ENCODE measurements around the gene CEP83. TPM values are rescaled to one million over a fixed set of nuclear protein-coding genes. Genes with fewer than 3 reads are reported as not detected.

Gene CEP83
- total RNA-seq, 1 donor from 2014 or later = 13.4 TPM

DNA sequence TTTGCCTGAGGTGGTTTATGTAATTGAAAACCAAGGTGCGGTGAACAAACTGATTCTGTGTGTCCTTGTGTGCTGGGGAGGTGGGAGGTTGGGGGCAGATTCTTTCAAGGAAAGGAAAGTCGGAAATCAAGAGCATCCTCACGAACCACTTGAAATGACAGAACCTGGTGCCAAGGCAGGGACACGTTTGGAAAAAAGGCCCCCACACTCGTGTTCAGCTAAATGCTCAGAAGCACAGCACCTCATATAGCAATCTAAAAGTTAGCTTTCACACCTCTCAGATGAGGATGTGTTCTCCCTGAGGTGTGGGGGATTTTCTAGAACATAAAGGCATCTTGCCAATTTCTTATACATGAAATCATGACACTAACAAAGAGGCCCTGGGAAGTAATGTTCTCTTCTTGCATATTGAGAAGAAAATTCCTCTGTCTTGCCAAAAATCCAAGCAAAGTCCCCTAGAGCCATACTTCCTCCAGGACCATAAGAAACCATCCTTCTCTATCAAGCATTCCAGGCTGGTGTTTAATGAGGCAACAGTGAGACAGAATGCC is 191.7 kb downstream of the CEP83 start:
- Mint-ChIP-seq H3K4me3 (ENCODE audit: unreplicated experiment) (no peak overlapping the region), H3K36me3 (ENCODE audit: unreplicated experiment) (peaks cover 1% of the 10 kb centered on the region), H3K4me1 (ENCODE audit: low read depth, unreplicated experiment) (no peaks in the 10 kb centered on the region)

GRCh38 chr12:94267537-94267872 is 192.2 kb downstream of the CEP83 start:
- TF ChIP-seq, protein P1, sequence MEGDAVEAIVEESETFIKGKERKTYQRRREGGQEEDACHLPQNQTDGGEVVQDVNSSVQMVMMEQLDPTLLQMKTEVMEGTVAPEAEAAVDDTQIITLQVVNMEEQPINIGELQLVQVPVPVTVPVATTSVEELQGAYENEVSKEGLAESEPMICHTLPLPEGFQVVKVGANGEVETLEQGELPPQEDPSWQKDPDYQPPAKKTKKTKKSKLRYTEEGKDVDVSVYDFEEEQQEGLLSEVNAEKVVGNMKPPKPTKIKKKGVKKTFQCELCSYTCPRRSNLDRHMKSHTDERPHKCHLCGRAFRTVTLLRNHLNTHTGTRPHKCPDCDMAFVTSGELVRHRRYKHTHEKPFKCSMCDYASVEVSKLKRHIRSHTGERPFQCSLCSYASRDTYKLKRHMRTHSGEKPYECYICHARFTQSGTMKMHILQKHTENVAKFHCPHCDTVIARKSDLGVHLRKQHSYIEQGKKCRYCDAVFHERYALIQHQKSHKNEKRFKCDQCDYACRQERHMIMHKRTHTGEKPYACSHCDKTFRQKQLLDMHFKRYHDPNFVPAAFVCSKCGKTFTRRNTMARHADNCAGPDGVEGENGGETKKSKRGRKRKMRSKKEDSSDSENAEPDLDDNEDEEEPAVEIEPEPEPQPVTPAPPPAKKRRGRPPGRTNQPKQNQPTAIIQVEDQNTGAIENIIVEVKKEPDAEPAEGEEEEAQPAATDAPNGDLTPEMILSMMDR (IDR thresholded peaks at IDR 0.05; ENCODE audit: partially characterized antibody, unreplicated experiment) = no peak
- Mint-ChIP-seq H3K4me1 (ENCODE audit: low read depth, unreplicated experiment) (no peaks in the 10 kb centered on the region), H3K27ac (ENCODE audit: unreplicated experiment) (no peak overlapping the region), H3K27me3 (ENCODE audit: unreplicated experiment) (no peaks in the 10 kb centered on the region), H3K4me3 (ENCODE audit: unreplicated experiment) (no peak overlapping the region), H3K9me3 (ENCODE audit: unreplicated experiment) (no peaks in the 10 kb centered on the region), H3K36me3 (ENCODE audit: unreplicated experiment) (no peaks in the 10 kb centered on the region)
- DNase-seq = no peak

More for the DNA sequence above, 191.7 kb downstream of the CEP83 start:
- H3K9me3 Mint-ChIP-seq (ENCODE audit: unreplicated experiment) = no peaks in the 10 kb centered on the region
- no peak overlapping the region for H3K27ac Mint-ChIP-seq (ENCODE audit: unreplicated experiment)
- DNase-seq = no peak
- no peaks in the 10 kb centered on the region for H3K27me3 Mint-ChIP-seq (ENCODE audit: unreplicated experiment)
- TF ChIP-seq, protein P1 (IDR thresholded peaks at IDR 0.05; ENCODE audit: partially characterized antibody, unreplicated experiment) = no peak

- Mint-ChIP-seq H3K27me3 (ENCODE audit: unreplicated experiment) (no peaks in the 10 kb centered on the region), H3K36me3 (ENCODE audit: unreplicated experiment) (no peaks in the 10 kb centered on the region), H3K4me3 (ENCODE audit: unreplicated experiment) (no peak overlapping the region), H3K4me1 (ENCODE audit: low read depth, unreplicated experiment) (no peaks in the 10 kb centered on the region), H3K9me3 (ENCODE audit: unreplicated experiment) (no peaks in the 10 kb centered on the region), H3K27ac (ENCODE audit: unreplicated experiment) (no peak overlapping the region)
- DNase-seq = no peak
- TF ChIP-seq, protein P1 (IDR thresholded peaks at IDR 0.05; ENCODE audit: partially characterized antibody, unreplicated experiment) = no peak
Measured at GRCh38 chr12:94266796-94267536, 192.7 kb downstream of the CEP83 start.

DNA sequence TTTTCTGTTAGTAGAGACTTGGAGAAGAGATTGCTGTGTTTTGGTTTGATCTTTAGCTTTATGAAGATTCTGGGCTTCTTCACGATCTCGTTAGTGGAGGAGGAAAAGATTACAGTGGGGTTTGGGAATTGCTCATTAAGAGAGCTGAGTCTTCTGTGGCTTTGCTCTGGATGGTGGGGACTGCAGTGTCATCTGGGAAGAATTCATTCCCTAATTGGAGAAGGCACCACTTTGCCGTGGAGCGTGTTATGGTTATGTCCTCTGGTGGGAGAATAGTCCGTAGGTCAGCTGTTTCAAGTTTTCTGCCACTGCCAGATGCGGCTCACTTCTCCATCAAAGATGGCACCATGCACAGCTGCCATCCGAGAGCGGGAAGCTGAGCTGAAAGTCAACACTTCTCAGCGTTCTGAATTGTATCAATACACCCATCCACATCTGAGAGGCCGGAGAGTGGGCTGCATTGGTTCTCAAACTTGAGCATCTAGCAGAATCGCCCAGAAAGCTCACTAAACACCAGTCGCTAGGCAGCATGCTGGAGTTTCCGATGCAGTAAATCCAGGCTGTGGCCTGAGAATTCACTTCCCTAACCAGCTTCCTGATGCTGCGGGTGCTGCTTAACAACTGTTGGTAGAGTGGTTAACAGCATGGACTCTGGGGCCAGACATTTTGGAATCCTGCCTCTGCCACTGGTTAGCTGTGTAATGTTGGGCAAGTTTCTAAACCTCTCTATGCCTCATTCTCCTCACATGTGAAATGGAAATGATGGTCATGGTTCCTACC is 193.5 kb downstream of the CEP83 start:
- Mint-ChIP-seq H3K4me1 (ENCODE audit: low read depth, unreplicated experiment) (no peaks in the 10 kb centered on the region), H3K27ac (ENCODE audit: unreplicated experiment) (no peak overlapping the region), H3K9me3 (ENCODE audit: unreplicated experiment) (no peaks in the 10 kb centered on the region), H3K36me3 (ENCODE audit: unreplicated experiment) (no peaks in the 10 kb centered on the region), H3K27me3 (ENCODE audit: unreplicated experiment) (no peaks in the 10 kb centered on the region), H3K4me3 (ENCODE audit: unreplicated experiment) (no peak overlapping the region)
- no peak for DNase-seq
- TF ChIP-seq, protein P1 (IDR thresholded peaks at IDR 0.05; ENCODE audit: partially characterized antibody, unreplicated experiment) = no peak

DNA sequence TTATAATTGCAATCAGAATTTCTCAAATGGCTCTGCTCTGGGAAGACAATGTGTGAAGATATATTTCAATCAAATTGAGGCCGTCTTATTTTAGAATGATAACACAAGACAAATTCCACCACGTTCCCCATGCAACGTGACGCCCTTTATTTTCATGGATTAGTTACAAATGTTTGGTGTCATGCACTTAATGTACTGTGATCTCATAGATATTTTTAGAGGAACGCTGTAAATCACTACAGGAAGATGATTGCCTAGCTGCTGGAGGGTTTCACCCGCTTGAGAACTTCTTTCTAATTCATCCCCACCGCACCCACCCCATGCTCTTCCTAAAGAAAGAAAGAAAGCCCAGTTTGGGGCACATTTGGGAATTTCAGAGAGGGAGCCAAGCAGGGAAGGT is 194.1 kb downstream of the CEP83 start:
- Mint-ChIP-seq H3K27ac (ENCODE audit: unreplicated experiment) (no peak overlapping the region), H3K4me3 (ENCODE audit: unreplicated experiment) (no peak overlapping the region), H3K27me3 (ENCODE audit: unreplicated experiment) (no peaks in the 10 kb centered on the region), H3K4me1 (ENCODE audit: low read depth, unreplicated experiment) (no peaks in the 10 kb centered on the region), H3K36me3 (ENCODE audit: unreplicated experiment) (no peaks in the 10 kb centered on the region), H3K9me3 (ENCODE audit: unreplicated experiment) (no peaks in the 10 kb centered on the region)
- no peak for DNase-seq
- TF ChIP-seq, protein P1 (IDR thresholded peaks at IDR 0.05; ENCODE audit: partially characterized antibody, unreplicated experiment) = no peak
